Neuron (in vitro differentiated cells): ENCODE measurements around the gene UGT1A8.

Experiments used
- H2AFZ ChIP-seq: one replicate; pipeline ENCODE4 v1.6.1; 2013; ENCODE audit warnings: low read depth, mild to moderate bottlenecking, inconsistent platforms, low read length, moderate library complexity
- H3K27me3 ChIP-seq: one replicate; pipeline ENCODE4 v1.6.1; 2013; ENCODE audit warnings: low read length; ENCODE audit not compliant: insufficient read depth
- H3K36me3 ChIP-seq: one replicate; pipeline ENCODE4 v1.6.1; 2013; ENCODE audit warnings: low read length; ENCODE audit not compliant: insufficient read depth
- H3K4me1 ChIP-seq: one replicate; pipeline ENCODE4 v1.6.1; 2013; ENCODE audit warnings: low read length; ENCODE audit not compliant: insufficient read depth
- H3K4me3 ChIP-seq: 2 replicates; pipeline ENCODE4 v1.5.1; 2013; ENCODE audit warnings: mild to moderate bottlenecking, low read length, moderate library complexity
- H3K9me3 ChIP-seq: one replicate; pipeline ENCODE4 v1.6.1; 2013; ENCODE audit warnings: low read length

Gene UGT1A8

DNA sequence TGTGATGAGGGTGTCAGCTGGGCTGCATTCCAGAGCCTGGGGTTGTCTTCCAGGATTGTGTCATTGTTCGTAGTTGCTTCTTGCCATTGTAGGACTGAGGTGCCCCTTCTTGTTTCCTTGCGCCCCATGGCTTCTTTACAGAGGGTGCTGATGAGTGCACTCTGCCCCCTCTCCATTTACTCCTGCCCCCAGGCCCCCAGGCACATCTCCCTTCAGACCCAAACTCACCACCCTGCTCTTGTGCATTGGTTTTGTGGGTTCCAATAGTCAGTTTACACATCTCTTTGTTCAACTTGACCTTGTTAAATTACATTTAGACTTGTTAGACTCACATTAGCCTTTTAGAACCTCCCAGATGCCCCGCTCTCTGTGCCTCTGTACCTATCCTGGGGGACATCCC is 203.8 kb downstream of the UGT1A8 start:
- Histone ChIP-seq H3K27me3 (no peaks in the 10 kb centered on the region), H3K9me3 (no peaks in the 10 kb centered on the region), H3K4me1 (no peaks in the 10 kb centered on the region), H3K4me3 (no peak overlapping the region), H3K36me3 (no peaks in the 10 kb centered on the region), H2AFZ (no peak overlapping the region)

GRCh38 chr2:233821709-233822100 is 204.3 kb downstream of the UGT1A8 start:
- H2AFZ ChIP-seq = no peak overlapping the region
- no peaks in the 10 kb centered on the region for H3K36me3 ChIP-seq
- H3K9me3 ChIP-seq = no peaks in the 10 kb centered on the region
- no peaks in the 10 kb centered on the region for H3K27me3 ChIP-seq
- no peak overlapping the region for H3K4me3 ChIP-seq
- H3K4me1 ChIP-seq = no peaks in the 10 kb centered on the region

DNA sequence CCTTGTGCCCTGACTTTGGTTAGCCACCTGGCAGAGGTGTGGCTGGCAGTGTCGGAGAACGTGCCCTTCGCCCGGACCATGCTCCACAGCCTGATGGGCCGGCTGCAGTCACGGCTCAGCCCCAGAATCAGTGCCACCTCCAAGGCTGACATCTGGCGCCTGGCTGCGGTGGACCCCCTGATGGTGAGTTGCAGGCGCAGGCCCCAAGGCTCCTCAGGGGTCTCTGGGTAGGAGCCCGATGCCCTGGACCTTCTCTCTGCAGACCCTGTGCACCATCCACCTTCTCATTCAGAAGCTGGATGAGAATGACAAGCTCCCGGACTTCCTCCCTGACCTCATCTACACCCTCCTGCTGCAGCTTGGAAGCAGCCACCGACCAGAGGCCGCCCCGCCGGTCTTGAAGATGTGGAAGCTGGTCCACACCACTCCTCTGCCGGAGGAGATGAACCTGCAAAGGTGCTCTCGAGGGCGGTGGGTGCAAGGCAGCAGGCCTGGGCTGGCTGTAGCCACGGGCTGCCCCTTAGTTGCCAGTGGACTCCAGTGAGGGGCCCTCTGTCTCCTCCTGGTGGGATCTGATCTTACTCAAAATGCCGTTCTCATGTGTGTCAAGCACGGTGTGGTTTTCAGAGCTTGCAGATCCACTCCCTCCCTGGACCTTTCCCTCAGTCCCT is 204.8 kb downstream of the UGT1A8 start:
- H3K36me3 ChIP-seq = no peaks in the 10 kb centered on the region
- H3K27me3 ChIP-seq = no peaks in the 10 kb centered on the region
- no peaks in the 10 kb centered on the region for H3K9me3 ChIP-seq
- H3K4me1 ChIP-seq = no peaks in the 10 kb centered on the region
- no peak overlapping the region for H2AFZ ChIP-seq
- H3K4me3 ChIP-seq = no peak overlapping the region
